Head of caudate nucleus (tissue), 42 donors: ENCODE measurements around the gene METAP1D.
"Not testable (repeated sequence)": the region's sequence is repeated elsewhere in the genome, so short reads cannot be mapped to it uniquely, and the experiment has no call there.

Experiments
- DNase-seq, 42 donors: peaks; one replicate each; pipeline versions ENCODE4 v3.0.0 to v3.0.0-alpha.2; 2020 to 2021; ENCODE audit warnings: mixed read lengths in 7 of 42
- intact Hi-C: fragments of 100-400 bp; cut with DNase I; formaldehyde crosslinking; loops from one replicate; pipeline ENCODE4 v1.15.0; 2022

Gene METAP1D

DNA sequence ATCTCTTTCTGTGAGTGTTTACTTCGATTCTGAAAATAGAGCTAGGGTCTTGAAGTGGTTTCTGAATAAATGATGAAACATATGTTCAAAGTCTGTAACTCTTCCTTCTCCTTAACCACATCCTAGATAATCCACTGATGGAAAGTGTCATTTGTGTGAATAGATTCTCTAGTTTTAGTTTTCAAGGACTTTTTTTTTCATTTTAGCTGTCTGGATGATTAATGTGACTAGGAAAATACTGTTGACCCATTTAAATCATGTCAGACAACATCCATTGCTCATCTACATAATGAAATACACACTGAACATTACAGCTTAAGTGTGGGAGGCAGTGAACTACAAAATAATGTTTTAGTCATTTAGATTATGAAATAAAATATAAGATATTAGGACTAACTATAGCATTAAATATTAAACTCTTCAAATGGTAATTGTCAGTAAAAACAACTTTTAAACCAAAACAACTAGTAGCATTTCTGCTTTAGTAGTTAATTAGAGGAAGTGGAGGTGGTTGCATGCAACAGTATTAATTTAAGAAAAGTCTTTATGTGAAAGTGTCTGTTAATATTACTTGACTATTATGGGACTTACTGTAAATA, 46.4 kb downstream of the METAP1D start:
- DNase-seq, result no peak
- intact Hi-C loops, result no loop called here

DNA sequence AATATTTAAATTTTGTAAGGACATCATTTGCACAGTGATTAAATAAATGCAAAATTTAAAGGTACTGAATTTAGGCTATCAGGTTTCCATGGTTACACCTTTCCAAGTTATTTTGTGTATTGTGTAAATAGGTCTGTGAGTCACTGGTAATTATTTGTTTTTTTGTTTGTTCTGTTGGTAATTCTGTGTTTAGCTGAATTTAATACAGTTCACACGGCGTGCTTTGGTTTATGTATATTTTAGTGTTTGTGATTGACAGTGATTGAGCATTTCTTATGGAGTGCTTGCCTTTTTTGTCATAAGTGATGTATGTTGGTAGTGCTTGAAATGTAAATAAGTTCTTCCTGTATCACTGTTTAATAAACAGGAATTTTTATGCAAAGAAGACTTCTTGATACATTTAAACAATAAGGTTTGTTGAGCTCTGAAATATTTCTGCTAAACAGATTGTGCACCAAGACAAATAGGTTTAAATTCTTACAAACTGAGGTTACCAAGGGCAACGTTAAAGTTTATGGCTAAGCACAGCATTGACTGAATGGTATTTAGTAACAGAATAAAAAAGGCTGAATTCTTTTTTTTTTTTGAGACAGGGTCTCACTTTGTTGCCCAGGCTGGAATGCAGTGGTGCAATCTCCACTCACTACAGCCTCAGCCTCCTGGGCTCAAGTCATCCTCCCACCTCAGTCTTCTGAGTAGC, 47.3 kb downstream of the METAP1D start:
- intact Hi-C loops, result no loop called here
- no peak for DNase-seq

DNA sequence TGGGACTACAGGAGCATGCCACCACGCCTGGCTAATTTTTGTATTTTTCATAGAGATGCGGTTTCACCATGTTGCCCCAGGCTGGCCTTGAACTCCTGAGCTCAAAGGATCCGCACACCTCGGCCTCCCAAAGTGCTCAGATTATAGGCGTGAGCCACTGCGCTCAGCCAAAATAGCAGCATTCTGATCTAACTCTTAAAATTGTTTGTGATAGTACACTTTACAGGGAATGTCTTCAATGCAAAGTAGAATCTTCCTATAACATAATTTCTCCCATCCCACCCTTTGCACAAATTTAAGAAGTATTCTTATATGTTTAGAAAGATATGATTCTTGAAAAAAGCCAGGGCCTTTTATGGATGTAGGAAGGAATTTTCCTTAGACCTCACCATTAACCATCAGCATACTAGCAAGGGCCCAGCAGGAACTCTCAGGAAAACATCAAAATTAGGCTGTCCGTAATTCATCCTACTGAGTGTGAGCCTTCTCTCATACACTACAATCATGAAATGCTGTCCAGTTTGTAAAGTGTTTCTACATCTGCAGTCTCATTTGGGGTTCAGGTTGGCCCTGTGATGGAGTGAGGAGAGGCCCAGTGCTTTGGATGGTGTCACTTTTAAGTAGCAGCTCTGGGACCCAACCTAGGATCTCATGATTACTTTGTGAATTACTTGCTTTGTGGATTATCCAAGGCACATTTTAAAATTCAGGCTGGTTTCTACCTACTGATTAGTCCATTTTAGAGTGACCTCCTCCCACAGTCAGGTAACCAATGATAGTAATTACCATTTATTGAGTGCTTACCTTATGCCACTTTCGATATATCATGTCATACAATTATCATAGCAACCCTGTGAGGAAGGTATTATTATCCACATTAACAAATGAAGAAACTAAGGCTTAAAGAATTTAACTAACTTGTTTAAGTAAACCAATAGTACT, 48.1 kb downstream of the METAP1D start:
- intact Hi-C loops, result no loop called here
- no peak for DNase-seq

DNA sequence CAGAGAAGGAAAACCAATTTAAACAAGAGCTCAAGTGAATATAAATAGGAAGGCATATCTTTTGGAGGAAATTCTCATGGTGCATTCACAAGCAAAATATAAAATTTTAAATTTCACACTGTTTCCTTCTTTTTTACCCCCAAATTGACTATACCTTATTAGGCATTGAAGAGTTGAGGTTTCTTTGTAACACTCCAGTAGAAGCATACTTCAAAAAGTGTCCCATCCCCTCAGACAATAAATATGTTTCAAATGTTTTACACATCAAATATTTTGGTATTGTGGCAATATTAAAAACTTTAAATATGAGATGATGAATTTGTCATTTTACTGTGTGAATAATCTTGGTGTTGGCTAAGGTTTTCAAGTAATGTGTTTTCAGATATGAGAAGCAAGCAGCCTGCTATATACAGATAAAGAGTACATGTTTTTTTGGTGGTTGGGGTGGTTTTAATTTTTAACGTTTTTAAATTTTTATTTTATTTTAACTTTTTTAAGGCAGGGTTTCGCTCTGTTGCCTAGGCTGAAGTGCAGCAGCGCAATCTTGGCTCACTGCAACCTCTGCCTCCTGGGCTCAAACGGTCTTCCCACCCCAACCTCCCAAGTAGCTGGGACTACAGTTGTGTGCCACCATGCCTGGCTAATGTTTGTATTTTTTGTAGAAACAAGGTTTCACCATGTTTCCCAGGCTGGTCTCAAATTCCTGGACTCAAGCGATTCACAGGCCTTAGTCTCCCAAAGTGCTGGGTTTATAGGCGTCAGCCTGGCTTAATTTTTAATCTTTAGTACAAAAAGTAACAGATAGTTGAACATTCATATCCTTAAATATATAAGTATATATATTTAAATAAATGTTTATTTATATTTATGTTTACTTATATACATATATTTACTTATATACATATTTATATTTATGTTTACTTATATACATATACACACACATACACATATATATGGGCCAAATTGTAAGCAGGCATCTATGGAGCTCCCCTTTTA, 49.1 kb downstream of the METAP1D start:
- intact Hi-C loops, result no loop called here
- no peak for DNase-seq

DNA sequence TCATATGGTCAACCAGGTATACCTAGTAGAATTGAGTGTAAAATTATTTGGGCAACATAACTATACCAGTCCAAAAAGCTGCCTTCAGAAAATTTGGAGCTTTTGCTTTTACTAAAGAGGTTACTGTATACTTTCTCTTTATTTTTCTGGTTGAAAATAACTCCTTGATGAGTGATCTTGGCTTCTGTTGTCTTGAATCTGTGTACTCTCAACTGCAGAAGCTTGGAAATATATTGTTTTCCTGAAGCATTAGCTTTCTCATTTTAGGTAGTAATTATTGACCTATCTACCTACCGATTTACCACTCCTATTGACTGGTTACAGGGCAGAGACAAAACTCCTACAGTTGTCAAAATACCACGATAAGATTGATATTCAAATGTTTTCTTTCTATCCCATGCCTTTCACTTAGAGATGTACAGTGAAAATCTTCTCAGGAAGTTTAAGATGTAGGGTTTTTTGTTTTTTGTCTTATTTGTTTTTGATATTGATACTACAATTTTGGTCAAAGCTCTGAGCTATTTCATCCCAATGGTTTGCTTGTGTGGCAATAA, 49.9 kb downstream of the METAP1D start:
- intact Hi-C loops, result no loop called here
- no peak for DNase-seq

DNA sequence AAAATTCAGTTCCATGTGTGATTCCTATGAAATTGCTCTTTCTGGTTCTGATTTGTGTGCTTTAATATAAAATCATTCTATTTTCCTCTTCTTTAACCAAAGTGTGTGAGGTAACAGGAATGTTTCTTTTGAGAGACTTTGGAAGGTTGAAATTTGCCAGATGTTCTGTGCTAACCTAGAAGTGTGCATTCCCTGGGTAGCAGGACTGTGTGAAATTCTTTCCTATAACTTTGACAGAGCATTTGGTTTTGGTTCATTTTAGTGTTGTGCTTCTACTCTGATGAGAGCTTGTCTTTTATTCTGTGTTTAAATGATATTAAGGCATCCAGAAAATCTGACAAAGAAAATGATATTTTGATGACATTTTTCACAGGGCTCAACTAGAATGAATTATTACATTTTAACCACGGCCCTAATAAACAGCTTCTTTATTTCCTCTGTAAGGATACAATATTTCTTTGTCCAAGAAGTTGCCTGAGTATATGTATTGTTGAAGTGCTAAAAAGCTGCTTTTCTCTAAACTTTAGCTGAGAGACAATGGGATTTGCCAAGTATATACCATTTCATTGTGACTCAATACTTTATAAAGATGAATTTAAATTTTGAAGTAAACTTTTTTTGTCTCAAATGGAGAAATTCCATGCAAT, 50.8 kb downstream of the METAP1D start:
- intact Hi-C loops, result no loop called here
- DNase-seq, result no peak

DNA sequence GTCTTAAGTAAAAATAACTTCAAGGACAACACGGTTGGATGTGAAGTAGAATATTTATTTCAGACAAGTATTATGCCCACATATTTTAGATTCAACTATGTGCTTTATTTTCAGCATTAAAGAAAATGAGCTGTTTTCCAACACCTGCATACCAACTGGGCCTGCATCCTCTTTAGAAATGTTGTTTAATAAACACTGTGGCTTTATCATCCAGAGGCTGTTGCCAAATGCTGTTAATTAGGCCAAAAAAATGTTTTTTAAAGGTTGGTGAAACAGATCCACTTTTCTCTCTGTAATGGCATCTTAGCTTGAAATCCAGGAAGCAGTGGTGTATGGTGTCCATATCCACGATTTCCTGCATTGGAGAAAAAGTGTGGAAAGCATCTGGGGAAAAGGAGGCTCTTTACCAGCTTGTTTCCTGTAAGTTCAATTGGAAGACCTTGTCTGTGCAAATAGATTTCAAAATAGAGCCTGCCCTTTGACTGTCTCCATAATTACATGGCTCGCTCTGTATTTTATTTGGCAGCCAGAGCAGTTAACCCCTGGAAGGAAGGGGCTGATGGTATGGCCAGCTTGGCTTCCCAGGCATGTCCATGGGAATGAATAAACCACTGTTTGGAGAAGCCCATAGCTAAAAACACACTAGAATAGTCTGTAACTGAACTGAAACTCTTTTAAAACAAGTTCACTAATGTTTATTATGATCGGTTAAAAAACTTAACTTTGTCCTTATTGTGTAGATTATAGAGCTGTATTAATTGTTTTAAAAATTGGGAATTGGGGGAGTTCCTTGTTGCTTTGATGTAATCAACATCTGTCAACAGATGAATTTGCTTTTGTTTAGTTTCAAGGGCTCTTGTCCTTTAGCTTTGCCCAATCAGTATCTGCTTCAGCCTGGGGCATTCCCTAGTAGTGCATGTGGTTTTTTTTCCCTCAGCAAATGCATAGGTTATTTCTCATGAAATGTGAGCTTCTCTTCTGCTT, 52.5 kb downstream of the METAP1D start:
- peak in 1 of 42 donors; percentile 3 for DNase-seq
- intact Hi-C loops, result no loop called here

DNA sequence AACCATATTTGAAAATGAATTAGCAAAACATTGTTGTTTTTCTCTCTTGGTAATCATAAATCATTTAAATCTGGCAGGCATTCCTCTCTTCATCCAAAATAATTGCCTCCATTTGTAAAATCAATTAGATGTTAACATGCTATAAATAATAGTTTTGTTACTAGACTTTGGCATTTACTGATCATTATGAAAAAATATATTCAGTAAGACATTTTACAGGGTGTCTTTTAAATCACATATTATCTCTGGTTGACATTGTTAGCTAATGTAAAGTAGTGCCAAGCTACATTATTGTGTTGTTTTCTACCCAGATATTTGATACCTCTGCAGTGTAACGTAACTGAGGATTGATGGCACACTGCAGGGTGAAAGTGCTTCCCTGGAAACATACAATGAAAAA, 53.7 kb downstream of the METAP1D start:
- DNase-seq, result no peak
- intact Hi-C loops, result no loop called here

DNA sequence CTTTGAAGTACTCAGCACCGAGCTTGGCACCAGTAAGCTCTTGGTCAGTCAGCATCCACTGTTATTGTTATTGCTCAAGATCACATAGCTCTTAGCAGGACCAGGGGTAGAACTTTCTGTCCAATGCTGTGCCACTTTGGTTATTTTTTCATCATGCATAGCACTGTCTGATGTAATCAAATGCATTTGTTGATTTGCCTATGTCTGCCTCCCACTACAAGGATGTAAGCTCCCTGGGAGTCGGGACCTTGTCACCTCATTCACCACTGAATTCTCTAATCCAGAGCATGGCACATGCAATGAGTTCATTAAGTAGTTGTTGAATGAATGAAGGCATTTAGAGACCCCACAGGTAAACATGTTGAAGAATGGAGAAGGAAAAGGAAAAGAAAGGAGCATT, 56.5 kb downstream of the METAP1D start:
- intact Hi-C loops, result no loop called here
- DNase-seq, result no peak

DNA sequence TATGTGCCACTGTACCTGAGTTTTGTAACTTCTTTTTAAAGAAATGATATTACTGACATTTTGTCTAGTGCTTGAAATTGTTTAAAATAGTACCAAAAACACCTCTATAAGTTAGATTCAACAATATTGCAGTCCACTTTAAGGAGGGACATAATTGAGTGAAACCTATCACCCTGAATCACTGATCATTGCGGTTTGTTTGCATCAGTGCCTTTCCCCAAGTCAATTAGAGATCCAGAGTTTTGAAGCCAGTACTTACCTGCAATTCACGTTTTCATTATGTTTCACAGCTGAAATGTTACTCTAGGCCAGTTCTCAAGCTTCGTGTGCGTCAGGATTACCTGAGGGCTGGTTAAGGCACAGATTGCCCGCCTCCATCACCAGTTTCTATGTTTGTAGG, 58.9 kb downstream of the METAP1D start:
- intact Hi-C loops, result no loop called here
- no peak for DNase-seq

DNA sequence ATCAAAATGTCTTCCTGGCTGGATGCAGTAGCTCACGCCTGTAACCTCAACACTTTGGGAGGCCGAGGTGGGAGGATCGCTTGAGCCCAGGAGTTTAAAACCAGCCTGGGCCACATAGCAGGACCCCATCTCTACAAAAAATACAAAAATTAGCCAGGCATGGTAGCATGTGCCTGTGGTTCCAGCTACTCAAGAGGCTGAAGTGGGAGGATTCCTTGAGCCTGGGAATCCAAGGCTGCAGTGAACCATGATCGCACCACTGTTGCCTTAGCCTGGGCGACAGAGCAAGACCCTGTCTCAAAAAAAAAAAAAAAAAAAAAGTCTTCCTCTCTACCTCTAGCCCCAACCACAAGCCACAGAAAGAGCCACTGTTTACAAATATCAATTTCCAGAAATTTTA, 60.4 kb downstream of the METAP1D start:
- intact Hi-C loops, DNase-seq: not testable (repeated sequence)

DNA sequence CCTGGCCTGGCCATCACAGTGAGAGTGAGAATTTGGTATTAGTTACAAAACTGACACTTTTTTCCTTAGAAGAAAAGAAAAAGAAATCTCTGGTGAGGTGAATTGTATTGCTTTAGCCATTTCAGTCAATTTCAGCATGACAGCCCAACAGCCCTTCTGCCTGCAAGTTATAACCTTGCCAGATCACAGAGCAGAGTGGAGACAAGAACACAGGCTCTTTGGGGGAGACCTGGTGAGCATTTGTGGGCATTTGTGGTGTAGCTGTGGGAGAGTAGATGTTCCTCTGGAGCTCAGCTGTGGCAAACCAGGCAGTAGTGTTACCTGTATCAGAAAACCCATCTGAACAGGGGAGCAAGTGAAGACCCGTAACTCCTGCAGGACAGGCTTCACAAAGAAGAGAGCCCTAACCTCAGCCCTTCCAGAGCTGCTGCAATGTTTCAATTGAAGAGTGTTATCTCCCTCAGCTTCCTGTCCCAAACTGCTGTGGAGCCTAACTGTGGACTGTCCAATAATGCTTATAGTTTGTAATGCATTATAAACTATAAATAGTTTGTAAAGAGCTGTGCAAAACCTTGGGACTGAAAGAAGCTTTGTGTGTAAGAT, 62.8 kb downstream of the METAP1D start:
- intact Hi-C loops, result no loop called here
- no peak for DNase-seq

DNA sequence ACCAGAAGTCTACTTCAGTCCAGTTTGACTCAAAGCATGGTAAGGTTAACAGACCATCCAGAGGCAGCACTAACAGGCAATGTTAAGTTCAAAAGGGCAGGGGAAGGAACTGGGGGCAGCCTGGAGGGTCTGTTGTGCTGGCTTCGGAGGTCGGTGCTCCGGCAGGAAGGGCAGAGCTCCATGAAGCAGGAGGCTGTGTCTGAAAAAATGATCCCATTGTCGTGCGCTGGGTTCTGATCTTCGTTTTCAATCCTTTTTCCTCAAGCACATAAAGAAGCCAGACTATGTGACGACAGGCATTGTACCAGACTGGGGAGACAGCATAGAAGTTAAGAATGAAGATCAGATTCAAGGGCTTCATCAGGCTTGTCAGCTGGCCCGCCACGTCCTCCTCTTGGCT, 63.7 kb downstream of the METAP1D start:
- intact Hi-C loops, result no loop called here
- DNase-seq, result no peak

DNA sequence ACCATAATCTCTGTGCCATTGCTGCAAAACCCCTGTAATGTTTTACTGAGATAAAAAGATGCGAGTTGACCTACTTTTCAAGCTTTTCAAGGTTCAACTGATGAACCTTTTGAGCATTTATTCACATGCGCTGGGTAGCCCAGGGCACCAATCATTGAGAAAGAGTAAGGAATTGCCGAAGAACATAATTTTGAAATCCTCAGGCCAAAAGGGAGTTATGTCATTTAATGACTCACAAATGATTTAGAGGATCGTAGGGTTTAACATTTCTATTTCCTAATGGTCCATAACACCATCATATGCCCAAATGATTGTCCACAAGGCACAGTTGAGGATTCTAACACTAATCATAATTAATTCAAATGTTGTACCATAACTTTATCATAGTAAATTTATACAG, 65.4 kb downstream of the METAP1D start:
- intact Hi-C loops, result no loop called here
- DNase-seq, result no peak

DNA sequence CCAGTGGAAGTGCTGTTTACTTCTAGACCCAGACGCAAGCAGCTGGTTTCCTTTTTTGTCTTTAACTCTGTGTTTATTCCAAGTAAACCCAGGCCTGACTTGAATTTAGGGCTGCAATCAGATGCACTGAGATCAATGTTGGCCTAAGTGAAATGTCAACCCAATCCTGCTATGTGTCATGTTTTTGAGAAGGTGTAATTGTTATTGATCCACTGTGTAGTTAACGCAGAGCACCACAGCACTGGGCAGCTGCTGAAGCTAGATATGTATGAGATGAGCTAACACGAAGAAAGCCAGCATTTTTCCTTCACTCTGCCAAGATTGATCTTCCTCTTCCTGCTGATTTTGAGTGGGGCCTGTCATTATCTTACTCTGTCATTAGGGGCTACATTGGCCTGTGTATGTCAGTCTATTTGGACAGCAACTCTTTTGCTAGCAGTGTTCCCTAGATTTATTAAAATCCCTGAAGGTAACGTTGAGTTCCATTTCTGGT, 66.7 kb downstream of the METAP1D start:
- intact Hi-C loops, result no loop called here
- no peak for DNase-seq

DNA sequence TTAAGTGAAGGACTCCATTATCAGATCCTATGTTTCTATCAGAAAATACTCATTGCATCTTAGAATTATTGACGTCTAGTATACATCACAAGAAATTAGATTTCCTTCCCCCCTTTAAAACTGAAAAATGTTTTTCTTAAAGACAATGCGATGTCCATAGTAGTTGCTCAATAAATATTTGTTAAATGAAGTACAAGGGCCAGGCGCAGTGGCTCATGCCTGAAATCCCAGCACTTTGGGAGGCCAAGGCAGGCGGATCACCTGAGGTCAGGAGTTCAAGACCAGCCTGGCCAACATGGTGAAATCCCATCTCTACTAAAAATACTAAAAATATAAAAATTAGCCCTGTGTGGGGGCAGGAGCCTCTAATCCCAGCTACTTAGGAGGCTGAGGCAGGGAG, 68.2 kb downstream of the METAP1D start:
- intact Hi-C loops, DNase-seq: not testable (repeated sequence)
